Lower lobe of right lung (tissue), 2 donors: ENCODE measurements around the gene STK40. TPM values are rescaled to one million over a fixed set of nuclear protein-coding genes. Genes with fewer than 3 reads are reported as not detected.

Experiments
- ATAC-seq, 2 donors: fragments of 200-7000 bp; cut with Tn5 transposase; one replicate each; pipeline ENCODE4 v1.9.1; 2020 to 2022; ENCODE audit warnings: mild to moderate bottlenecking in 2 of 2, moderate library complexity in 2 of 2
- DNase-seq: peaks from one replicate; pipeline ENCODE4 v3.0.0-alpha.2; 2020
- H3K27ac ChIP-seq: fragments of 200-600 bp; one replicate; pipeline ENCODE4 v1.8.0; 2022
- H3K27me3 ChIP-seq: fragments of 200-600 bp; one replicate; pipeline ENCODE4 v1.8.0; 2022; ENCODE audit warnings: low read depth
- H3K36me3 ChIP-seq: fragments of 200-600 bp; one replicate; pipeline ENCODE4 v1.8.0; 2022; ENCODE audit warnings: mild to moderate bottlenecking
- H3K4me1 ChIP-seq: fragments of 200-600 bp; one replicate; pipeline ENCODE4 v1.8.0; 2022
- H3K4me3 ChIP-seq: fragments of 200-600 bp; one replicate; pipeline ENCODE4 v1.8.0; 2022; ENCODE audit warnings: mild to moderate bottlenecking
- H3K9me3 ChIP-seq: fragments of 200-600 bp; one replicate; pipeline ENCODE4 v1.8.0; 2022
- CTCF ChIP-seq: fragments of 200-600 bp; IDR thresholded peaks from one replicate; pipeline ENCODE4 v1.8.0; 2022; ENCODE audit warnings: antibody characterized with exemption, mild to moderate bottlenecking
- intact Hi-C: fragments of 100-400 bp; cut with DNase I; formaldehyde crosslinking; loops from one replicate; pipeline ENCODE4 v1.11.0; 2022
- total RNA-seq: library from RNA; stranded (reverse); fragmentation: NEBNext Ultra II Directional; extraction: Animal tissue kit (Norgen Biotek cat#: 25700); gene quantifications from one replicate; pipeline ENCODE4 v1.2.1, GENCODE V29; 2021
- donor health status: DM: no; HTN: yes; CAD: no; lungs with severe emphysema.

Gene STK40
- total RNA-seq, 1 donor from 2014 or later, result 74.2 TPM

- Histone ChIP-seq H3K27me3 (no peaks in the 10 kb centered on the region), H3K36me3 (peaks cover 8% of the 10 kb centered on the region), H3K4me1 (peaks cover 78% of the 10 kb centered on the region), H3K9me3 (no peaks in the 10 kb centered on the region), H3K27ac (peak overlapping the region; percentile 22), H3K4me3 (no peak overlapping the region)
- ATAC-seq, result peak; percentile 44 to 66
- intact Hi-C loops, result no loop called here
- DNase-seq, result peak; percentile 81
- TF ChIP-seq CTCF, result peak; percentile 97
These were observed 16.5 kb downstream of the STK40 start for GRCh38 chr1:36369061-36369861.

- ATAC-seq, result no peak
- H3K27ac ChIP-seq, result peak overlapping the region; percentile 1
- DNase-seq, result no peak
- peaks cover 64% of the 10 kb centered on the region for H3K4me1 ChIP-seq
- H3K4me3 ChIP-seq, result no peak overlapping the region
- H3K9me3 ChIP-seq, result no peaks in the 10 kb centered on the region
- TF ChIP-seq CTCF, result no peak
- no peaks in the 10 kb centered on the region for H3K27me3 ChIP-seq
- intact Hi-C loops, result no loop called here
- peaks cover 11% of the 10 kb centered on the region for H3K36me3 ChIP-seq
These were observed 17.9 kb downstream of the STK40 start for GRCh38 chr1:36367798-36368197.

DNA sequence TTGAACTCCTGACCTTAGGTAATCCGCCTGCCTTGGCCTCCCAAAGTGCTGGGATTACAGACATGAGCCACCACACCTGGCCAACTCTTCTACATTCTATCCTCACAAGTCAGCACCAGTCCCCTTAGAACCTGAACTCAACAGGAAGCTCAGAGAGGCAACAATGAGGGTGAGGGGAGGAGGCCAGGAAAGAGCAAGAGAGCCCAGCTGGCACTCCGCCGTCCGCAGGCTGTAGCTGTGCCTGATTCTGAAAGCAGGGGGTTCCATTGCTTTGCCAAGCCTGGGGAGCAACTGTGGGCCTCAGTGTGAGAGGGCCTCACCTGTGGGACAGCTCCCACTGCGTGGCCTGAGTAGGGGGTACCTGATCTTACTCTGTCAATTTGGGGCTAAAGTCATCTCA is 18.7 kb downstream of the STK40 start:
- no peak for ATAC-seq
- intact Hi-C loops, result no loop called here
- Histone ChIP-seq H3K27me3 (no peaks in the 10 kb centered on the region), H3K27ac (peak overlapping the region; percentile 66), H3K4me3 (no peak overlapping the region), H3K36me3 (peaks cover 19% of the 10 kb centered on the region), H3K9me3 (no peaks in the 10 kb centered on the region), H3K4me1 (peaks cover 56% of the 10 kb centered on the region)
- no peak for DNase-seq
- TF ChIP-seq CTCF, result no peak

GRCh38 chr1:36366091-36366661 is 19.5 kb downstream of the STK40 start:
- Histone ChIP-seq H3K4me3 (no peak overlapping the region), H3K36me3 (peaks cover 27% of the 10 kb centered on the region), H3K27ac (peak overlapping the region; percentile 66), H3K27me3 (no peaks in the 10 kb centered on the region), H3K9me3 (no peaks in the 10 kb centered on the region), H3K4me1 (peaks cover 48% of the 10 kb centered on the region)
- DNase-seq, result peak; percentile 75
- peak; percentile 56 to 70 for ATAC-seq
- TF ChIP-seq CTCF, result no peak
- intact Hi-C loops, result no loop called here

GRCh38 chr1:36365381-36365780 is 20.3 kb downstream of the STK40 start:
- intact Hi-C loops, result no loop called here
- no peak overlapping the region for H3K4me3 ChIP-seq
- DNase-seq (no peak), ATAC-seq (peak; percentile 46 to 51)
- H3K4me1 ChIP-seq, result peaks cover 42% of the 10 kb centered on the region
- peak overlapping the region; percentile 66 for H3K27ac ChIP-seq
- no peaks in the 10 kb centered on the region for H3K27me3 ChIP-seq
- H3K9me3 ChIP-seq, result no peaks in the 10 kb centered on the region
- H3K36me3 ChIP-seq, result peaks cover 33% of the 10 kb centered on the region
- no peak for TF ChIP-seq CTCF
